ENCODE measurements around the gene PLA2G3. TPM values are rescaled to one million over a fixed set of nuclear protein-coding genes. Genes with fewer than 3 reads are reported as not detected.

The PLA2G3 gene
- total and polyA plus RNA-seq, 2 of the 13 experiments (the other 11 are each of a cell fraction or from before 2014, with no cell fraction given), result 0.12 to 0.42 TPM

GRCh38 chr22:31107178-31107893 lies 33.0 kb downstream of the PLA2G3 start, which contains the start of gene SELENOM (continued):
- 0 out of 2 replicates have a peak, but pooled peaks have one; percentile 17 for TF ChIP-seq CREM (IDR thresholded peaks at IDR 0.05)
- TF ChIP-seq CREM (CRISPR knock-in tag; IDR thresholded peaks at IDR 0.05), result no peak
- TF ChIP-seq ZMAT3 (CRISPR knock-in tag; conservative IDR thresholded peaks at IDR 0.05), result peak; percentile 78; the same call in 1 of the 2 replicates
- peak; percentile 76 for TF ChIP-seq KDM2A (CRISPR knock-in tag; IDR thresholded peaks at IDR 0.05; ENCODE audit: borderline replicate concordance, low read depth)
- peak; percentile 36; the same call in 1 of the 2 replicates for TF ChIP-seq FOXA3 (CRISPR knock-in tag; IDR thresholded peaks at IDR 0.05)
- peak; percentile 52 for TF ChIP-seq HOXA3 (CRISPR knock-in tag; IDR thresholded peaks at IDR 0.05)
- TF ChIP-seq ZNF883 (CRISPR knock-in tag; IDR thresholded peaks at IDR 0.05; ENCODE audit: not compliant biosample characterization), result no peak
- TF ChIP-seq RXRB (CRISPR knock-in tag; IDR thresholded peaks at IDR 0.05; ENCODE audit: borderline replicate concordance), result peak; percentile 19; the same call in 1 of the 2 replicates
- TF ChIP-seq ZNF614 (CRISPR knock-in tag; IDR thresholded peaks at IDR 0.05; ENCODE audit: borderline replicate concordance), result peak; percentile 54; the same call in 1 of the 2 replicates
- TF ChIP-seq HNRNPLL (IDR thresholded peaks at IDR 0.05; ENCODE audit: low read depth, low read length, poor library complexity, severe bottlenecking), result peak; percentile 81
- TF ChIP-seq ZNF670 (CRISPR knock-in tag; IDR thresholded peaks at IDR 0.05; ENCODE audit: borderline replicate concordance), result no peak
- TF ChIP-seq ZNF577 (CRISPR knock-in tag; IDR thresholded peaks at IDR 0.05; ENCODE audit: borderline replicate concordance, low read depth), result no peak
- TF ChIP-seq HDAC6 (IDR thresholded peaks at IDR 0.05; ENCODE audit: low read depth, low read length), result no peak
- 0 out of 2 replicates have a peak, but pooled peaks have one; percentile 27 for TF ChIP-seq MXD4 (CRISPR knock-in tag; IDR thresholded peaks at IDR 0.05)
- peak; percentile 17; the same call in 1 of the 2 replicates for TF ChIP-seq POGZ (CRISPR knock-in tag; IDR thresholded peaks at IDR 0.05)
- TF ChIP-seq ZHX2 (IDR thresholded peaks at IDR 0.05; ENCODE audit: low read depth), result no peak
- TF ChIP-seq ZHX2 (CRISPR knock-in tag; IDR thresholded peaks at IDR 0.05; ENCODE audit: borderline replicate concordance), result no peak
- TF ChIP-seq THAP11 (CRISPR knock-in tag; IDR thresholded peaks at IDR 0.05), result 0 out of 2 replicates have a peak, but pooled peaks have one; percentile 16
- 0 out of 2 replicates have a peak, but pooled peaks have one; percentile 35 for TF ChIP-seq TFDP2 (CRISPR knock-in tag; IDR thresholded peaks at IDR 0.05)
- TF ChIP-seq ZNF737 (CRISPR knock-in tag; IDR thresholded peaks at IDR 0.05; ENCODE audit: borderline replicate concordance), result no peak
- 0 out of 2 replicates have a peak, but pooled peaks have one; percentile 22 for TF ChIP-seq PCBP1 (IDR thresholded peaks at IDR 0.05; ENCODE audit: borderline replicate concordance, low read depth, low read length)
- no peak for TF ChIP-seq ZNF660 (CRISPR knock-in tag; IDR thresholded peaks at IDR 0.05; ENCODE audit: borderline replicate concordance, low read depth)
